Activated CD4-positive, alpha-beta memory T cell treated with anti-CD3 and anti-CD28 coated beads for 36 hours (primary cell): Measurements from ENCODE around the gene GABRR2. TPM values are rescaled to one million over a fixed set of nuclear protein-coding genes. Genes with fewer than 3 reads are reported as not detected.
"Not testable (repeated sequence)": the region's sequence is repeated elsewhere in the genome, so short reads cannot be mapped to it uniquely, and the experiment has no call there.

ENCODE experiments used
- CTCF ChIA-PET: fragments of 350-600 bp; sonication (Branson Sonifier 250); formaldehyde crosslinking; loops from one replicate; lab custom pipeline; 2021; ENCODE audit warnings: antibody characterized with exemption, inconsistent platforms; lab: Charles Lee
- POLR2A ChIA-PET: fragments of 350-600 bp; sonication (Branson Sonifier 250); formaldehyde crosslinking; loops from one replicate; lab custom pipeline; 2021; ENCODE audit warnings: antibody characterized with exemption; lab: Charles Lee
- DNase-seq: peaks from one replicate; pipeline ENCODE4 v3.0.0-alpha.2; 2020
- H3K27ac Mint-ChIP-seq: one replicate; pipeline ENCODE4 v1.8.0; 2021; ENCODE audit warnings: mixed read lengths
- H3K27me3 Mint-ChIP-seq: one replicate; pipeline ENCODE4 v1.8.0; 2021; ENCODE audit warnings: mixed read lengths
- H3K36me3 Mint-ChIP-seq: one replicate; pipeline ENCODE4 v1.8.0; 2021; ENCODE audit warnings: mixed read lengths
- H3K4me1 Mint-ChIP-seq: one replicate; pipeline ENCODE4 v1.8.0; 2021; ENCODE audit warnings: low read depth, mixed read lengths
- H3K4me3 Mint-ChIP-seq: one replicate; pipeline ENCODE4 v1.8.0; 2021; ENCODE audit warnings: mild to moderate bottlenecking, mixed read lengths
- H3K9me3 Mint-ChIP-seq: one replicate; pipeline ENCODE4 v1.8.0; 2021; ENCODE audit warnings: mixed read lengths
- intact Hi-C: fragments of 100-400 bp; cut with micrococcal nuclease; formaldehyde crosslinking; loops from one replicate; pipeline ENCODE4 v1.15.1; 2023
- total RNA-seq, 2 experiments: library from RNA; stranded (reverse); gene quantifications; one replicate each; pipeline ENCODE4 v1.2.3, GENCODE V29; 2021

Gene GABRR2
- total RNA-seq, 2 experiments from 2014 or later = 0.50 to 0.51 TPM

- Mint-ChIP-seq H3K27me3 (no peaks in the 10 kb centered on the region), H3K4me1 (no peaks in the 10 kb centered on the region), H3K36me3 (peaks cover 12% of the 10 kb centered on the region), H3K9me3 (no peaks in the 10 kb centered on the region), H3K4me3 (no peak overlapping the region), H3K27ac (no peak overlapping the region)
- DNase-seq = no peak
- ChIA-PET POLR2A (no interaction called here), CTCF (interaction anchor here (0.8 kb wide), 1 partner anchor 351 kb away, joined by 5 read pairs; no protein-coding TSS in a partner anchor)
- intact Hi-C loops = no loop called here
Observed at GRCh38 chr6:89323511-89323971, 8.4 kb upstream of the GABRR2 start.

GRCh38 chr6:89321131-89321970 is 6.3 kb upstream of the GABRR2 start:
- ChIA-PET CTCF (no interaction called here), POLR2A (no interaction called here)
- Mint-ChIP-seq H3K9me3 (no peaks in the 10 kb centered on the region), H3K4me1 (no peaks in the 10 kb centered on the region), H3K36me3 (peaks cover 5% of the 10 kb centered on the region), H3K27me3 (no peaks in the 10 kb centered on the region), H3K4me3 (no peak overlapping the region), H3K27ac (no peak overlapping the region)
- intact Hi-C loops = no loop called here
- DNase-seq = no peak

GRCh38 chr6:89320012-89320559 is 5.0 kb upstream of the GABRR2 start:
- no peak for DNase-seq
- Mint-ChIP-seq H3K27ac (no peak overlapping the region), H3K9me3 (no peaks in the 10 kb centered on the region), H3K4me1 (no peaks in the 10 kb centered on the region), H3K36me3 (peaks cover 5% of the 10 kb centered on the region), H3K27me3 (no peaks in the 10 kb centered on the region), H3K4me3 (no peak overlapping the region)
- ChIA-PET CTCF (interaction anchor here (0.8 kb wide), 1 partner anchor 1903 kb away, joined by 4 read pairs; no protein-coding TSS in a partner anchor), POLR2A (no interaction called here)
- intact Hi-C loops = no loop called here

- H3K36me3 Mint-ChIP-seq = peaks cover 2% of the 10 kb centered on the region
- intact Hi-C loops = no loop called here
- H3K27ac Mint-ChIP-seq = no peak overlapping the region
- H3K27me3 Mint-ChIP-seq = no peaks in the 10 kb centered on the region
- H3K4me3 Mint-ChIP-seq = no peak overlapping the region
- no peaks in the 10 kb centered on the region for H3K9me3 Mint-ChIP-seq
- POLR2A ChIA-PET = no interaction called here
- CTCF ChIA-PET = interaction anchor here (1.2 kb wide), 1 partner anchor 50 kb away, joined by 4 read pairs; no protein-coding TSS in a partner anchor
- no peak for DNase-seq
- no peaks in the 10 kb centered on the region for H3K4me1 Mint-ChIP-seq
Observed at GRCh38 chr6:89317067-89317466, 2.0 kb upstream of the GABRR2 start.

GRCh38 chr6:89314692-89315091 is 407 bp downstream of the GABRR2 start:
- POLR2A ChIA-PET = no interaction called here
- no peaks in the 10 kb centered on the region for H3K4me1 Mint-ChIP-seq
- H3K4me3 Mint-ChIP-seq = no peak overlapping the region

GRCh38 chr6:89313006-89313405 is 2.1 kb downstream of the GABRR2 start:
- ChIA-PET POLR2A (no interaction called here), CTCF (no interaction called here)
- H3K27ac Mint-ChIP-seq = no peak overlapping the region
- no peaks in the 10 kb centered on the region for H3K9me3 Mint-ChIP-seq
- H3K4me1 Mint-ChIP-seq = no peaks in the 10 kb centered on the region
- no peak overlapping the region for H3K4me3 Mint-ChIP-seq
- intact Hi-C loops = no loop called here
- H3K27me3 Mint-ChIP-seq = no peaks in the 10 kb centered on the region
- DNase-seq = no peak
- no peaks in the 10 kb centered on the region for H3K36me3 Mint-ChIP-seq

More at GRCh38 chr6:89314692-89315091, 407 bp downstream of the GABRR2 start:
- no peak for DNase-seq
- no peak overlapping the region for H3K27ac Mint-ChIP-seq
- intact Hi-C loops = no loop called here
- H3K9me3 Mint-ChIP-seq = no peaks in the 10 kb centered on the region
- no peaks in the 10 kb centered on the region for H3K27me3 Mint-ChIP-seq
- CTCF ChIA-PET = no interaction called here
- H3K36me3 Mint-ChIP-seq = no peaks in the 10 kb centered on the region

- H3K4me1 Mint-ChIP-seq = no peaks in the 10 kb centered on the region
- no peak overlapping the region for H3K27ac Mint-ChIP-seq
Observed at GRCh38 chr6:89311853-89312531, 3.1 kb downstream of the GABRR2 start.

GRCh38 chr6:89311530-89311852 is 3.6 kb downstream of the GABRR2 start:
- DNase-seq = no peak
- ChIA-PET CTCF (no interaction called here), POLR2A (no interaction called here)
- no peaks in the 10 kb centered on the region for H3K36me3 Mint-ChIP-seq
- no peaks in the 10 kb centered on the region for H3K9me3 Mint-ChIP-seq
- H3K27me3 Mint-ChIP-seq = no peaks in the 10 kb centered on the region
- no peaks in the 10 kb centered on the region for H3K4me1 Mint-ChIP-seq
- no peak overlapping the region for H3K27ac Mint-ChIP-seq
- intact Hi-C loops = no loop called here
- no peak overlapping the region for H3K4me3 Mint-ChIP-seq

More at GRCh38 chr6:89311853-89312531, 3.1 kb downstream of the GABRR2 start:
- POLR2A ChIA-PET = no interaction called here
- CTCF ChIA-PET = no interaction called here
- intact Hi-C loops = no loop called here
- DNase-seq = no peak
- Mint-ChIP-seq H3K9me3 (no peaks in the 10 kb centered on the region), H3K36me3 (no peaks in the 10 kb centered on the region), H3K27me3 (no peaks in the 10 kb centered on the region), H3K4me3 (no peak overlapping the region)

- Mint-ChIP-seq H3K27me3 (no peaks in the 10 kb centered on the region), H3K4me3 (no peak overlapping the region), H3K27ac (no peak overlapping the region), H3K36me3 (no peaks in the 10 kb centered on the region), H3K4me1 (no peaks in the 10 kb centered on the region), H3K9me3 (no peaks in the 10 kb centered on the region)
- ChIA-PET CTCF (no interaction called here), POLR2A (no interaction called here)
- intact Hi-C loops = no loop called here
- no peak for DNase-seq
Observed at GRCh38 chr6:89310929-89311328, 4.2 kb downstream of the GABRR2 start.

GRCh38 chr6:89308525-89309395 is 6.3 kb downstream of the GABRR2 start:
- Mint-ChIP-seq H3K4me3 (no peak overlapping the region), H3K27ac (no peak overlapping the region), H3K27me3 (no peaks in the 10 kb centered on the region), H3K9me3 (no peaks in the 10 kb centered on the region), H3K36me3 (no peaks in the 10 kb centered on the region), H3K4me1 (no peaks in the 10 kb centered on the region)
- no peak for DNase-seq
- ChIA-PET POLR2A (no interaction called here), CTCF (interaction anchor here (0.5 kb wide), 1 partner anchor 408 kb away, joined by 3 read pairs; no protein-coding TSS in a partner anchor)
- intact Hi-C loops = no loop called here

- CTCF ChIA-PET = interaction anchor here (1.6 kb wide), 1 partner anchor 68 kb away, joined by 4 read pairs; no protein-coding TSS in a partner anchor
- H3K4me1 Mint-ChIP-seq, H3K27me3 Mint-ChIP-seq, POLR2A ChIA-PET, H3K9me3 Mint-ChIP-seq, H3K36me3 Mint-ChIP-seq, intact Hi-C loops, H3K4me3 Mint-ChIP-seq, DNase-seq, H3K27ac Mint-ChIP-seq: not testable (repeated sequence)
Observed at GRCh38 chr6:89304517-89304916, 10.6 kb downstream of the GABRR2 start.
